SH-SY5Y (cell line): Measurements from ENCODE around the gene RASD2.

Experiments
- GATA2 ChIP-seq: IDR thresholded peaks from 2 replicates; pipeline ENCODE4 v1.6.1; 2011; ENCODE audit warnings: mild to moderate bottlenecking, low read depth, low read length
- GATA3 ChIP-seq: IDR thresholded peaks from 2 replicates; pipeline ENCODE4 v1.6.1; 2011; ENCODE audit warnings: low read depth, mild to moderate bottlenecking, low read length, moderate library complexity

DNA sequence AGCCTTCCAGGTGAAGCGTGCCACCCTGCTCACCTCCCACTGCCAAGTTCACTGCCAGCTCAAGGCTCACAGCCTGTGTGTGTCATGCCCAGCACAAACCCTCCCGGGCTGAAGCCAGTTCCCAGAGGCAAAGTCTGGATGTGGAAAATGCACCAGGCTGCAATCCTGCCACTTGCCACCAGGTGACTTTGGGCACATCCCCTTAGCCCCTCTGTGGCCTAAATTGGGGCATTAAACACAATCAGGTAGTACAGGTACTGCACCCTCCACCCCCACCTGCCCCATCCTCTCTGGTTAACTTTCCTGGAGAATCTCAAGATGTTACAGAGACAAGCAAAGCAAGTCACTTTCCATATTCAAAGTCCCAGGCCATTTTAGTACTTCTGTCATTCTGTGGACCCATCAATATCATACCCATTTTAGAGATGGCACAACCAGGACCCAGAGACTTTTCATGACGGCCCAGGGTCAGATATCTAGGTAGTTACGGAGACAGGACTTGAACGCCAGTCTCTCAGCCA, 1.8 kb upstream of the RASD2 start:
- TF ChIP-seq GATA2 (no peak), GATA3 (no peak)
